Gastroesophageal sphincter (tissue), 4 donors: Measurements from ENCODE around the gene POU2F1. TPM values are rescaled to one million over a fixed set of nuclear protein-coding genes. Genes with fewer than 3 reads are reported as not detected.

Source experiments
- ATAC-seq: fragments of 150-250 bp; one replicate; pipeline ENCODE4 v1.9.1; 2016; ENCODE audit warnings: mild to moderate bottlenecking, moderate library complexity
- H3K27ac ChIP-seq, 4 donors: fragments of 200-600 bp; sonication (generic) in 3 of 4; 1 replicate in 3 of 4; 2 replicates in 1 of 4; pipeline ENCODE4 v1.5.1; 2016 to 2019
- H3K27me3 ChIP-seq: fragments of 200-600 bp; sonication (generic); one replicate; pipeline ENCODE4 v1.5.1; 2019
- H3K36me3 ChIP-seq, 2 donors: fragments of 200-600 bp; sonication (generic); one replicate each; pipeline ENCODE4 v1.5.1; 2019; ENCODE audit warnings: control low read depth in 1 of 2
- H3K4me1 ChIP-seq, 3 donors: fragments of 200-600 bp; sonication (generic); 1 replicate in 2 of 3; 2 replicates in 1 of 3; pipeline ENCODE4 v1.5.1; 2016 to 2019; ENCODE audit warnings: control low read depth in 2 of 3
- H3K4me3 ChIP-seq, 2 donors: fragments of 200-600 bp; sonication (generic); one replicate each; pipeline ENCODE4 v1.5.1; 2019; ENCODE audit warnings: mild to moderate bottlenecking in 1 of 2, moderate library complexity in 1 of 2
- H3K9me3 ChIP-seq, 3 donors: fragments of 200-600 bp; sonication (generic); one replicate each; pipeline ENCODE4 v1.5.1; 2017 to 2019; ENCODE audit warnings: control low read depth in 2 of 3
- CTCF ChIP-seq, 4 experiments: fragments of 200-600 bp in 2 of 4; fragments of 450-650 bp in 2 of 4; sonication (generic) in 1 of 4; IDR thresholded peaks; one replicate each; pipeline ENCODE4 v1.5.1; 2017 to 2019; ENCODE audit warnings: antibody characterized with exemption in 4 of 4, mild to moderate bottlenecking in 2 of 4, moderate library complexity in 2 of 4
- EP300 ChIP-seq: sonication (generic); formaldehyde crosslinking; IDR thresholded peaks from one replicate; pipeline ENCODE4 v1.6.1; 2017; ENCODE audit warnings: antibody characterized with exemption, mild to moderate bottlenecking
- POLR2A ChIP-seq, 2 donors: fragments of 450-650 bp; IDR thresholded peaks; one replicate each; pipeline ENCODE4 v1.6.1; 2017; ENCODE audit warnings: antibody characterized with exemption in 2 of 2, mild to moderate bottlenecking in 2 of 2, moderate library complexity in 1 of 2
- POLR2AphosphoS5 ChIP-seq: sonication (generic); formaldehyde crosslinking; IDR thresholded peaks from one replicate; pipeline ENCODE4 v1.6.1; 2017; ENCODE audit warnings: antibody characterized with exemption
- WGBS, 2 donors: methylation state at CpG; one replicate each; pipeline ENCODE4 v1.1.5; 2018; ENCODE audit warnings: low coverage in 1 of 2; 5-methylcytosine and 5-hydroxymethylcytosine counted together
- total RNA-seq, 4 donors: library from RNA; depleted of rRNA; stranded (reverse); fragments of >200 nt; gene quantifications; one replicate each; pipeline ENCODE4 v1.1.0, GENCODE V29; 2016

The POU2F1 gene
- total RNA-seq, 4 donors from 2014 or later, result 8.0 to 15.7 (median 10.2) TPM

GRCh38 chr1:167268347-167268787 is 47.7 kb downstream of the POU2F1 start:
- Histone ChIP-seq H3K27me3 (no peaks in the 10 kb centered on the region), H3K4me1 (peaks cover 0 to 59% (median 5%) of the 10 kb centered on the region in 3 donors), H3K27ac (no peak overlapping the region), H3K4me3 (no peak overlapping the region), H3K9me3 (no peaks in the 10 kb centered on the region), H3K36me3 (no peaks in the 10 kb centered on the region)
- TF ChIP-seq POLR2A (IDR thresholded peaks at IDR 0.05) (no peak), POLR2AphosphoS5 (no peak), EP300 (no peak), CTCF (IDR thresholded peaks at IDR 0.05) (no peak)
- no peak for ATAC-seq
- 70 to 77% methylated on average over 2 of the region's 2 CpGs for WGBS, 2 donors

- no peaks in the 10 kb centered on the region for H3K9me3 ChIP-seq
- H3K36me3 ChIP-seq, result no peaks in the 10 kb centered on the region
- H3K4me3 ChIP-seq, result no peak overlapping the region
- H3K27me3 ChIP-seq, result no peaks in the 10 kb centered on the region
- WGBS, 2 donors, result 25 to 63% methylated on average over 1 of the region's 1 CpG
- H3K27ac ChIP-seq, result no peak overlapping the region
- ATAC-seq, result no peak
- TF ChIP-seq POLR2A (IDR thresholded peaks at IDR 0.05) (no peak), CTCF (IDR thresholded peaks at IDR 0.05) (no peak), EP300 (no peak), POLR2AphosphoS5 (no peak)
- peaks cover 0 to 67% (median 7%) of the 10 kb centered on the region in 3 donors for H3K4me1 ChIP-seq
Observed at GRCh38 chr1:167270349-167271092, 49.8 kb downstream of the POU2F1 start.

- ATAC-seq, result no peak
- WGBS, 2 donors, result 80 to 84% methylated on average over 3 of the region's 3 CpGs
- TF ChIP-seq POLR2AphosphoS5, result no peak
- TF ChIP-seq CTCF (IDR thresholded peaks at IDR 0.05), result no peak
- no peak for TF ChIP-seq POLR2A (IDR thresholded peaks at IDR 0.05)
- TF ChIP-seq EP300, result no peak
- Histone ChIP-seq H3K4me3 (no peak overlapping the region), H3K36me3 (no peaks in the 10 kb centered on the region), H3K4me1 (peaks cover 0 to 69% (median 7%) of the 10 kb centered on the region in 3 donors), H3K27me3 (no peaks in the 10 kb centered on the region), H3K27ac (no peak overlapping the region), H3K9me3 (no peaks in the 10 kb centered on the region)
Observed at GRCh38 chr1:167272369-167272957, 51.8 kb downstream of the POU2F1 start.

GRCh38 chr1:167273027-167273800 is 52.5 kb downstream of the POU2F1 start:
- peaks cover 0 to 67% (median 7%) of the 10 kb centered on the region in 3 donors for H3K4me1 ChIP-seq
- WGBS, 2 donors, result 62 to 67% methylated on average over 5 of the region's 12 CpGs
- H3K36me3 ChIP-seq, result no peaks in the 10 kb centered on the region
- ATAC-seq, result no peak
- no peak overlapping the region for H3K27ac ChIP-seq
- H3K4me3 ChIP-seq, result no peak overlapping the region
- TF ChIP-seq POLR2A (IDR thresholded peaks at IDR 0.05), result no peak
- no peak for TF ChIP-seq CTCF (IDR thresholded peaks at IDR 0.05)
- no peak for TF ChIP-seq EP300
- no peak for TF ChIP-seq POLR2AphosphoS5
- no peaks in the 10 kb centered on the region for H3K9me3 ChIP-seq
- H3K27me3 ChIP-seq, result no peaks in the 10 kb centered on the region
